Sigmoid colon (tissue), 7 donors: ENCODE results near the gene GPD2. TPM values are rescaled to one million over a fixed set of nuclear protein-coding genes. Genes with fewer than 3 reads are reported as not detected.

Experiments
- DNase-seq: peaks from one replicate; pipeline ENCODE4 v3.0.0-alpha.2; 2019
- H3K27ac ChIP-seq, 4 donors: fragments of 200-600 bp; sonication (generic); one replicate each; pipeline ENCODE4 v1.5.1; 2016 to 2019; ENCODE audit warnings: mild to moderate bottlenecking in 1 of 4
- H3K27me3 ChIP-seq, 3 donors: fragments of 200-600 bp; sonication (generic); one replicate each; pipeline ENCODE4 v1.5.1; 2019; ENCODE audit warnings: mild to moderate bottlenecking in 1 of 3
- H3K36me3 ChIP-seq, 4 donors: fragments of 200-600 bp; sonication (generic); one replicate each; pipeline ENCODE4 v1.5.1; 2016 to 2019
- H3K4me1 ChIP-seq, 4 donors: fragments of 200-600 bp; sonication (generic); one replicate each; pipeline ENCODE4 v1.5.1; 2017 to 2019
- H3K4me3 ChIP-seq, 4 donors: fragments of 200-600 bp; sonication (generic); one replicate each; pipeline ENCODE4 v1.5.1; 2017 to 2019; ENCODE audit warnings: mild to moderate bottlenecking in 2 of 4, moderate library complexity in 1 of 4
- H3K9me3 ChIP-seq, 4 donors: fragments of 200-600 bp in 3 of 4; sonication (generic) in 3 of 4; one replicate each; pipeline versions ENCODE4 v1.5.1 to v1.6.1; 2013 to 2019
- EP300 ChIP-seq, 4 donors: sonication (generic); formaldehyde crosslinking; IDR thresholded peaks; one replicate each; pipeline ENCODE4 v1.6.1; 2017; ENCODE audit warnings: antibody characterized with exemption in 4 of 4
- POLR2A ChIP-seq, 2 donors: fragments of 450-650 bp; IDR thresholded peaks; one replicate each; pipeline ENCODE4 v1.6.1; 2016; ENCODE audit warnings: antibody characterized with exemption in 2 of 2, mild to moderate bottlenecking in 2 of 2, moderate library complexity in 2 of 2
- POLR2AphosphoS5 ChIP-seq, 4 donors: sonication (generic); formaldehyde crosslinking; IDR thresholded peaks; one replicate each; pipeline ENCODE4 v1.6.1; 2017; ENCODE audit warnings: antibody characterized with exemption in 4 of 4
- WGBS, 2 donors: extraction: QIAGEN DNeasy Blood & Tissue Kit; methylation state at CpG; one replicate each; pipeline ENCODE4 v1.1.7; 2013; 5-methylcytosine and 5-hydroxymethylcytosine counted together
- intact Hi-C: fragments of 100-400 bp; cut with DNase I; formaldehyde crosslinking; loops from one replicate; pipeline ENCODE4 v1.15.1; 2023
- polyA plus RNA-seq, 3 donors: library from polyadenylated mRNA; stranded (reverse); fragments of 200-250 nt; gene quantifications; one replicate each; pipeline ENCODE4 v1.2.3, GENCODE V29; 2013
- total RNA-seq, 4 donors: library from RNA; depleted of rRNA; stranded (reverse); fragments of >200 nt; gene quantifications; one replicate each; pipeline ENCODE4 v1.1.0, GENCODE V29; 2016
- TF ChIP-seq, protein P1 (sequence below), 4 experiments: fragments of 450-650 bp in 3 of 4; fragments of 200-600 bp in 1 of 4; IDR thresholded peaks; one replicate each; pipeline ENCODE4 v1.5.1; 2016 to 2019; ENCODE audit warnings: antibody characterized with exemption in 4 of 4, mild to moderate bottlenecking in 3 of 4, moderate library complexity in 2 of 4
- donor health status: healthy with polysubstance abuse.
- donor health status: Bipolar disorder and iron deficiency.
- donor health status: healthy.

GPD2 gene
- total and polyA plus RNA-seq, 7 donors = 13.2 to 44.6 (median 16.3) TPM

DNA sequence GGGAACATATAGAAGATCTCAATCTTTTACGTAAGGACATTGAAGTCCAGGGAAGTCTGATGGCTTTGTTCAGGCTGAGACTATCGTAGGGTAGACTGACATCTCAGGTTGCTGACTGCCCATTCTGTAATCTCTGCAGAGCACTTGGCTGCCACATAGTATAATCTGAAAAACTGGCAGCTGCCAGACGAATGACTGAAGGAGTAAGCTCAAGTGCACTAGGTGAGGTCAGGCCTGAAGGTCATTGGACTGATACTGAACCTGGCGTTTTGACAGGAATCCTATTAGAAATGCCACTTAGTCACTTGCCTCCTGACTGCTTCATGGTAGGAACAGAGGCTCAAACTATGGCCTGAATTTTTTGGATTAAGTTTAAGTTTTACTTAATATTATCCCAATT, 23.5 kb downstream of the GPD2 start:
- Histone ChIP-seq H3K4me1 (peaks cover 0 to under 1% (median 0%) of the 10 kb centered on the region in 4 donors), H3K27ac (no peak overlapping the region), H3K36me3 (no peaks in the 10 kb centered on the region), H3K4me3 (no peak overlapping the region), H3K27me3 (no peaks in the 10 kb centered on the region), H3K9me3 (no peaks in the 10 kb centered on the region)
- intact Hi-C loops = no loop called here
- WGBS, 2 donors = 78 to 89% methylated on average over 4 of the region's 4 CpGs
- no peak for DNase-seq
- TF ChIP-seq EP300 (IDR thresholded peaks at IDR 0.05) = no peak
- TF ChIP-seq POLR2A (IDR thresholded peaks at IDR 0.05) = no peak
- TF ChIP-seq, protein P1, sequence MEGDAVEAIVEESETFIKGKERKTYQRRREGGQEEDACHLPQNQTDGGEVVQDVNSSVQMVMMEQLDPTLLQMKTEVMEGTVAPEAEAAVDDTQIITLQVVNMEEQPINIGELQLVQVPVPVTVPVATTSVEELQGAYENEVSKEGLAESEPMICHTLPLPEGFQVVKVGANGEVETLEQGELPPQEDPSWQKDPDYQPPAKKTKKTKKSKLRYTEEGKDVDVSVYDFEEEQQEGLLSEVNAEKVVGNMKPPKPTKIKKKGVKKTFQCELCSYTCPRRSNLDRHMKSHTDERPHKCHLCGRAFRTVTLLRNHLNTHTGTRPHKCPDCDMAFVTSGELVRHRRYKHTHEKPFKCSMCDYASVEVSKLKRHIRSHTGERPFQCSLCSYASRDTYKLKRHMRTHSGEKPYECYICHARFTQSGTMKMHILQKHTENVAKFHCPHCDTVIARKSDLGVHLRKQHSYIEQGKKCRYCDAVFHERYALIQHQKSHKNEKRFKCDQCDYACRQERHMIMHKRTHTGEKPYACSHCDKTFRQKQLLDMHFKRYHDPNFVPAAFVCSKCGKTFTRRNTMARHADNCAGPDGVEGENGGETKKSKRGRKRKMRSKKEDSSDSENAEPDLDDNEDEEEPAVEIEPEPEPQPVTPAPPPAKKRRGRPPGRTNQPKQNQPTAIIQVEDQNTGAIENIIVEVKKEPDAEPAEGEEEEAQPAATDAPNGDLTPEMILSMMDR (IDR thresholded peaks at IDR 0.05) = no peak
- no peak for TF ChIP-seq POLR2AphosphoS5 (IDR thresholded peaks at IDR 0.05)

GRCh38 chr2:156464106-156464505, 27.9 kb downstream of the GPD2 start:
- Histone ChIP-seq H3K9me3 (no peaks in the 10 kb centered on the region), H3K27ac (no peak overlapping the region), H3K4me1 (peaks cover 0 to 21% (median 19%) of the 10 kb centered on the region in 4 donors), H3K4me3 (no peak overlapping the region), H3K36me3 (no peaks in the 10 kb centered on the region), H3K27me3 (no peaks in the 10 kb centered on the region)
- no peak for DNase-seq
- WGBS, 2 donors = 75% methylated on average over 1 of the region's 1 CpG
- intact Hi-C loops = no loop called here
- TF ChIP-seq POLR2A (IDR thresholded peaks at IDR 0.05) (no peak), POLR2AphosphoS5 (IDR thresholded peaks at IDR 0.05) (no peak), EP300 (IDR thresholded peaks at IDR 0.05) (no peak)
- TF ChIP-seq, protein P1 (IDR thresholded peaks at IDR 0.05) = no peak

- no peak for DNase-seq
- Histone ChIP-seq H3K4me1 (peaks cover 0 to 23% (median 19%) of the 10 kb centered on the region in 4 donors), H3K4me3 (no peak overlapping the region), H3K27me3 (no peaks in the 10 kb centered on the region), H3K36me3 (no peaks in the 10 kb centered on the region), H3K27ac (no peak overlapping the region), H3K9me3 (no peaks in the 10 kb centered on the region)
- intact Hi-C loops = no loop called here
- 30 to 68% methylated on average over 2 of the region's 2 CpGs for WGBS, 2 donors
- TF ChIP-seq, protein P1 (IDR thresholded peaks at IDR 0.05) = no peak
- TF ChIP-seq POLR2AphosphoS5 (IDR thresholded peaks at IDR 0.05) (no peak), EP300 (IDR thresholded peaks at IDR 0.05) (no peak), POLR2A (IDR thresholded peaks at IDR 0.05) (no peak)
Measured at GRCh38 chr2:156465573-156465972, 29.4 kb downstream of the GPD2 start.

- H3K27ac ChIP-seq = peak overlapping the region; percentile 6 to 55 (median 42)
- no peak for DNase-seq
- WGBS, 2 donors = 6 to 46% methylated on average over 3 of the region's 3 CpGs
- H3K4me1 ChIP-seq = peaks cover 0 to 36% (median 29%) of the 10 kb centered on the region in 4 donors
- no peaks in the 10 kb centered on the region for H3K36me3 ChIP-seq
- TF ChIP-seq, protein P1 (IDR thresholded peaks at IDR 0.05) = no peak
- TF ChIP-seq POLR2A (IDR thresholded peaks at IDR 0.05) (no peak), POLR2AphosphoS5 (IDR thresholded peaks at IDR 0.05) (no peak), EP300 (IDR thresholded peaks at IDR 0.05) (no peak)
- intact Hi-C loops = no loop called here
- H3K27me3 ChIP-seq = no peaks in the 10 kb centered on the region
- H3K4me3 ChIP-seq = peak overlapping the region in 1 of 4 donors; percentile 2
- no peaks in the 10 kb centered on the region for H3K9me3 ChIP-seq
Measured at GRCh38 chr2:156466739-156467405, 30.7 kb downstream of the GPD2 start.
